Inferior parietal cortex (tissue), 1 donor: ENCODE results near the gene PTPRO.

Source experiments
- DNase-seq: peaks from one replicate; pipeline ENCODE4 v3.0.0-alpha.2; 2016; ENCODE audit errors: extremely low spot score

PTPRO gene

GRCh38 chr12:15446807-15447206 is 124.5 kb downstream of the PTPRO start:
- peak; percentile 40 for DNase-seq

GRCh38 chr12:15453613-15454012 is 131.3 kb downstream of the PTPRO start:
- no peak for DNase-seq

GRCh38 chr12:15458008-15458407 is 135.7 kb downstream of the PTPRO start:
- DNase-seq, result no peak

- DNase-seq, result no peak
These were observed 146.6 kb downstream of the PTPRO start for GRCh38 chr12:15468911-15469310.

- DNase-seq, result no peak
These were observed 147.0 kb downstream of the PTPRO start for GRCh38 chr12:15469356-15469755.

DNA sequence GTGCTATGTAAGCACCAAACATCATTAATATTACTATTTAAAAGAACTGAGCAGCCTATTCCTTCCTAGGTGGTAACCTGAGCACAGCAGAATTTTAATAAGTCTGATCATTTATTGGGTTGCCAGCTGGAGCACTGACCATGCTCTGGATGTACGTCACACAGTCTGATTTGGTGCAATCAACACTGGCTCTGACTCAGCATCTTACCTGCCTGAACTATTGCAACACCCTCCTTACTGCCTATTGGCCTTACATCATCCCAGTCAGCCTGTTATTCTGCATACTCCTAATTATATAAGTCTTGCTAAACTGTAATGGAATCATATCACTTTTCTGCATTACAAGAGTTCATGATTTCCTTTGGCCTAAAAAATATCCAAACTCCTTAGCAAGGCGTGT is 149.7 kb downstream of the PTPRO start:
- no peak for DNase-seq

DNA sequence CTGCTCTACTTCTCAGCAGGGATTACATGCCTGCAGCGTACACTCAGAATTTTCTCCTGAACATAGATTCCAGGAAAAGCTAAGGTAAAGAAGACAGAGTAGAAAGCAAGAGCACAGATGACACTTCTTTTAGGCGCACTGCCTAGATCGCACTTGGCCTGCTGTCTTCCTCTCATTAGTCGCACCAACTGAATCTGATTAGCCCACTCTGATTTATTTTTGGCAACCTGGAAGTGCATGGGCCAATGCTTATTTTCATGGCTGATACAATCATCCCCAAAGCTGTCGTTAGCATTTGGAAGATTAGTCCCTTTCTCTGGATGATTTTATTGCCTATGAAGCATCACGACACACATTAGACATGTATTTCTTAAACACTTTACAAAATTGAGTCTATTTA is 152.5 kb downstream of the PTPRO start:
- peak; percentile 59 for DNase-seq

- no peak for DNase-seq
These were observed 155.5 kb downstream of the PTPRO start for GRCh38 chr12:15477761-15478160.

DNA sequence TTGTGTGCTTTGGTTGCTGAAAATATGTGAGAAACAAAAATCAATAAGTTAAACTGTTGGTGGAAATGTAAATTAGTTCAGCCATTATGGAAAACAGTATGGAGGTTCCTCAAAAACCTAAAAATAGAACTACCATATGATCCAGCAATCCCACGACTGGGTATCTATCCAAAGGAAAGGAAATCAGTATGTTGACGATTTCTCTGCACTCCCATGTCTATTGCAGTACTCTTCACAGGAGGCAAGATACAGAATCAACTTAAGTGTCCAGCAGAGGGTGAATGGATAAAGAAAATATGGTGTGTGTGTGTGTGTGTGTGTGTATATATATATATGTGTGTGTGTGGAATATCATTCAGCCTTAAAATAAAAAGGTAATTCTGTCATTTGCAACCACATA is 159.5 kb downstream of the PTPRO start:
- no peak for DNase-seq

DNA sequence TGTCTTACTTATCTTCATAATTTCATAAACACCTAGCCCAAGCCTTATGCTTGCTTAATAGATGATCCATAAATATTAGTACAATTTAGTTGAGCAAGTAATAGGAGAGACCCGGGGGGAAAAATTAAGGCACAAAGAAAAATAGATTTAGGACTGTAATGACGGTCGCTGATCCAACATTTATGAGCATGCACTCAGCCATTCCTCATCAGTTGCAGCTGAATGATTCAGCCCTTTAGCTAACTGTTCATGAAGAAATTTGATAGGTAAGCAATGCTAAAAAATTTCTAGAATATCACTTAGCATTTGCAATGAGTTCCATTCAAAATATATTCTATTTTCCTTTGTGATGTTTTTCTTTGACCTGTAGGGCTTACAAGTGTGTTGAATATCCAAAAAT is 163.2 kb downstream of the PTPRO start:
- no peak for DNase-seq

GRCh38 chr12:15486859-15487258 is 164.6 kb downstream of the PTPRO start:
- no peak for DNase-seq

DNA sequence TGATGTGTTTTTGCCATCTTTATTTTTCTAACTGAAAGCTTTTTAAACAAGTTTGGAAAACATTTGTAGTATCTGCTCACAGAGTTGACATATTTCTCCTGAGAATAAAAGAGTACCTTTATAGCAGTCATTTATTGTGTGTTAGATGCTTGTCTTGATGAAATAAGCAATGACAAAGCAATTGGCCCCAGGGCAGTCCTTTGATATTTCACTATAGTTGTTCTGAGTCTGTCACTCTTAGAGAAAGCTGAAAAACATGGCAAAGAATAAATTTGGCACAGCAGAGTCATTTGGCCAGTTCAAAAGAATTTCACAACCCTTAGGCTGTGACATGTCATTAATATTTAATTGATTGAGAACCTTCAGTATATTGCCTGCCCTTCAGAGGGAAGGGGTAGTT is 166.2 kb downstream of the PTPRO start:
- DNase-seq, result no peak

- no peak for DNase-seq
These were observed 172.2 kb downstream of the PTPRO start for GRCh38 chr12:15494329-15495046.

DNA sequence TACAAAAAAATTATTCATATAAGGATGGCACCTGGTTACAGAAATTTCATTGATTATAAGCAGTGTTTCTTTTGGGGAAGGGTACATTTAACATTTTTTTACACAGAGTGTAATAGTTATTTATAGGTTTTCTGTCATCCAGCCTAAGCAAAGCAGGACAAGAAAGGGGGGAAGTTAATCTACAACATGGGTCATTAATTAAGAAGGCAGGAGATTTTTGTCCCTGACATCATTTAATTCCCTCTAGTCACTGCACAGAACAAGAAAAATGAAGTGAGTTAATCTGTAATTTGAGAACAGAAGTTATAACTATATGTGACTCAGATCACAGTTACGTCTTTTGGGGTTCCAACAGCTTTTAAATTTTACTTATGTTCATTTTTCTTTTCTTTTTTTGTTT is 173.4 kb downstream of the PTPRO start:
- no peak for DNase-seq

GRCh38 chr12:15496738-15497137 is 174.4 kb downstream of the PTPRO start:
- no peak for DNase-seq

DNA sequence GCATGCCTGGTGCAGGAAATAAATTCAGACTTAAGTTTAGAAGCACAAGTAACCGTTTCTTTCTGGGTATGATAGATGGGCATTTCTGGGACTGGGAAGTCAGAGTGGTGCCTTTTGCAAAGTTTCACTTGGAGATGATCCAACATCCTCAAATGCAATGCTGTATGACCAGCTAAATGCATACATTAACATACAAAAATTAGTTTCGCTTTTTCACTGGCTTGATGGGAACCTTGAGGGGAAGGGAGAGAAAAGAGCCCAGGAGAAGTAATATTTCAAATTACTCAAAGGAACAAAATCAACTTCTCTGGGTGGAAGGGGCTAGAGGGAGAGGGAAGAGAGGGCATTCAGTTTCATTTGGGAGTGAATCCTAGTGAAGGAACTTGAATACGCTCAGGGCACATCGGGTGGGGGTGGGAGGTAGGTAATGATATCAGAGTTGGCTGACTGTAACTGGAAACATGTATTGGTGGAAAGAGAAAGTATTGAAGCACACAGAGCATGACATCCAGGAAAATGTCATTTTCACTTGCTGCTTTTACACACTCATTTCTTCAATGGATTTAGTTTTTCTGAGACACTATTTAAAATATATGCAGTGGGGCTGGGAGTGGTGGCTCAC is 175.5 kb downstream of the PTPRO start:
- DNase-seq, result no peak

DNA sequence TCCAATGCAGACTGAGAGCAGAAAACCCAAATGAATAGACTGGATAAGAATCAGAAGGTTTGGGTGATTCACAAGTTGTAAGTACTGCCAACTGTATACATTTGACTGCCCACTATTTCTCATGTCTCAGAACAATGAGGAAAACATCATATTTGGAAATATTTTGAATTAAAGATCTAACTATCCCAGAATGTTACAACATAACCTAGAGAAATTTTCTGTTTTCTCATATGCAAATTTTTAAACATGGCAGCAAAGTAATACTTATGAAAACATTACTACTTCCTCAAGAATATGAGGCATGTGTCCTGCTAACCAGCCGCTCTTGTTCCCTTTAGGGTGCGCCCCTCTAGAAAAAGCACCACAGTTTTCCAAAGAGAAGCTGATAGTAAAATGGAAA is 179.9 kb downstream of the PTPRO start:
- no peak for DNase-seq

DNA sequence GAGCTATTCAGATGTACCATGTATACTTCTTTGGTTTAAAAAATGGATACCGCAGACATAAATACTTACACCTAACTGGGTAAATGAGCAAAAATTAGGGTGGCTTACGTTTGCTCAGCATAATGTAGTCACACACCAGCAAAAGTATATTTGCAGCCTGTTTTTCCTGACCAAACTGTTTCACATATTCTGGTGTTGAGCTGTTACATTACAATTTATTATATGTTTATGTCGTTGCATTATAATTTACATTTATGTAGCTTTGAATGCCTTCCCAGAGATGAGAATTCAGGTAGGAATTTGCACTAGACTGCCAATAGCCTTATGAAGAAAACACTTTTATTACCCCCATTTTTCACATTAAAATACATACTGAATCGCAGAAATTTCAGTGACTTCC is 183.3 kb downstream of the PTPRO start:
- DNase-seq, result no peak

- no peak for DNase-seq
These were observed 192.7 kb downstream of the PTPRO start for GRCh38 chr12:15515010-15515409.

- no peak for DNase-seq
These were observed 197.8 kb downstream of the PTPRO start for GRCh38 chr12:15520083-15520482.

GRCh38 chr12:15520844-15521243 is 198.5 kb downstream of the PTPRO start:
- no peak for DNase-seq

DNA sequence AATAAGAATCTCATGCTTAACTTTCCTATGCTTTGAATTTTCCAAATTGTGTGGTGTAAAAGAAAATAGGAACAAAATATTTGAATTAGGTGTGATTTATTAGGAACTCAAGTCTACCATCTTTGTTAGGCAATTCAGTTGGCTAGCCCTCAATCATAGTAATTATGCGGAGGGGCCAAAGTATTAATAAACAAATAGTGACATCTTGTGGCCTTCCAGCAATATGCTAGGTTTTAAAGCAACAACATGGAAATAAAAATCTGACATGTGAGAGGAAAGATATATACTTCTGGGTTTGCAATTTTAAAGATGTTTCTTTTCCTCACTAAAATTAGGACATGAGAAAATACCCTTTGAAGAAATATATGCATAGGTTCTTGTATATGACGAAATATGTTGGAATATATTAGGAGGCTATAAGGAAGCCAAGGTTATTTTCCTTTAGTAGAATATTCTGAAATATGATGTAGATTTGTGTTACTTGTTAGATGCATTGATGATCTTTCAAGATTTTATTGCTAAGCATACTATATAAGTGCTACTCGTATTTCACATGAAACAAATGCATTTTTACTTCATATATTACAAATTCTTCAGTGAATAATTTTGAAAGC is 200.4 kb downstream of the PTPRO start:
- peak; percentile 70 for DNase-seq

GRCh38 chr12:15525441-15525840 is 203.1 kb downstream of the PTPRO start:
- no peak for DNase-seq
